Peyer's patch (tissue), 4 donors: Measurements from ENCODE around the gene DLL3. TPM values are rescaled to one million over a fixed set of nuclear protein-coding genes. Genes with fewer than 3 reads are reported as not detected.

Experiments
- DNase-seq, 3 donors: peaks; one replicate each; pipeline ENCODE4 v3.0.0-alpha.2; 2017 to 2019
- H3K27ac ChIP-seq, 4 donors: fragments of 200-600 bp; sonication (generic); one replicate each; pipeline ENCODE4 v1.5.1; 2016 to 2019
- H3K27me3 ChIP-seq, 2 donors: fragments of 200-600 bp; sonication (generic); one replicate each; pipeline ENCODE4 v1.5.1; 2019
- H3K36me3 ChIP-seq, 3 donors: fragments of 200-600 bp; sonication (generic); one replicate each; pipeline ENCODE4 v1.5.1; 2016 to 2019
- H3K4me1 ChIP-seq, 4 donors: fragments of 200-600 bp; sonication (generic); one replicate each; pipeline ENCODE4 v1.5.1; 2016 to 2019
- H3K4me3 ChIP-seq, 4 donors: fragments of 200-600 bp; sonication (generic); 1 replicate in 3 of 4; 2 replicates in 1 of 4; pipeline ENCODE4 v1.5.1; 2016 to 2019; ENCODE audit warnings: mild to moderate bottlenecking in 1 of 4
- H3K9me3 ChIP-seq, 4 donors: fragments of 200-600 bp; sonication (generic); one replicate each; pipeline ENCODE4 v1.5.1; 2016 to 2019; ENCODE audit warnings: mild to moderate bottlenecking in 1 of 4
- CTCF ChIP-seq, 6 experiments: fragments of 450-650 bp in 4 of 6; fragments of 200-600 bp in 2 of 6; sonication (generic) in 1 of 6; IDR thresholded peaks; one replicate each; pipeline ENCODE4 v1.5.1; 2017 to 2019; ENCODE audit warnings: antibody characterized with exemption in 6 of 6, mild to moderate bottlenecking in 3 of 6, moderate library complexity in 1 of 6
- POLR2A ChIP-seq, 2 donors: fragments of 450-650 bp; IDR thresholded peaks; one replicate each; pipeline ENCODE4 v1.5.1; 2017; ENCODE audit warnings: antibody characterized with exemption in 2 of 2, mild to moderate bottlenecking in 2 of 2, moderate library complexity in 2 of 2
- total RNA-seq, 4 donors: library from RNA; depleted of rRNA; stranded (reverse); fragments of >200 nt; gene quantifications; one replicate each; pipeline ENCODE4 v1.1.0, GENCODE V29; 2016

DLL3 gene
- total RNA-seq, 4 donors from 2014 or later: 0.47 to 0.67 TPM; not detected in 2

GRCh38 chr19:39467941-39468340, 30.8 kb upstream of the DLL3 start:
- peaks cover 0 to 100% (median 0%) of the 10 kb centered on the region in 3 donors for H3K36me3 ChIP-seq
- no peaks in the 10 kb centered on the region for H3K4me1 ChIP-seq
- H3K4me3 ChIP-seq: no peak overlapping the region
- H3K27ac ChIP-seq: no peak overlapping the region
- H3K9me3 ChIP-seq: no peaks in the 10 kb centered on the region
- H3K27me3 ChIP-seq: no peaks in the 10 kb centered on the region
- no peak for DNase-seq
- TF ChIP-seq CTCF (IDR thresholded peaks at IDR 0.05): no peak
- no peak for TF ChIP-seq POLR2A (IDR thresholded peaks at IDR 0.05)

GRCh38 chr19:39469036-39469435, 29.7 kb upstream of the DLL3 start:
- peaks cover 0 to 100% (median 0%) of the 10 kb centered on the region in 3 donors for H3K36me3 ChIP-seq
- no peaks in the 10 kb centered on the region for H3K9me3 ChIP-seq
- no peak for DNase-seq

GRCh38 chr19:39469567-39469966, 29.2 kb upstream of the DLL3 start:
- Histone ChIP-seq H3K27ac (no peak overlapping the region), H3K36me3 (peaks cover 0 to 100% (median 0%) of the 10 kb centered on the region in 3 donors), H3K27me3 (no peaks in the 10 kb centered on the region), H3K4me1 (no peaks in the 10 kb centered on the region), H3K9me3 (no peaks in the 10 kb centered on the region), H3K4me3 (no peak overlapping the region)
- TF ChIP-seq CTCF (IDR thresholded peaks at IDR 0.05) (no peak), POLR2A (IDR thresholded peaks at IDR 0.05) (no peak)
- no peak for DNase-seq

More at GRCh38 chr19:39469036-39469435, 29.7 kb upstream of the DLL3 start:
- no peak overlapping the region for H3K4me3 ChIP-seq
- no peaks in the 10 kb centered on the region for H3K4me1 ChIP-seq
- no peaks in the 10 kb centered on the region for H3K27me3 ChIP-seq
- TF ChIP-seq POLR2A (IDR thresholded peaks at IDR 0.05) (no peak), CTCF (IDR thresholded peaks at IDR 0.05) (no peak)
- no peak overlapping the region for H3K27ac ChIP-seq

GRCh38 chr19:39470724-39471339, 27.9 kb upstream of the DLL3 start:
- Histone ChIP-seq H3K4me3 (no peak overlapping the region), H3K27me3 (no peaks in the 10 kb centered on the region), H3K4me1 (no peaks in the 10 kb centered on the region), H3K27ac (no peak overlapping the region), H3K9me3 (no peaks in the 10 kb centered on the region), H3K36me3 (peaks cover 0 to 100% (median 0%) of the 10 kb centered on the region in 3 donors)
- TF ChIP-seq POLR2A (IDR thresholded peaks at IDR 0.05) (no peak), CTCF (IDR thresholded peaks at IDR 0.05) (no peak)
- no peak for DNase-seq

GRCh38 chr19:39471756-39472536, 26.8 kb upstream of the DLL3 start:
- no peak for DNase-seq
- no peaks in the 10 kb centered on the region for H3K27me3 ChIP-seq
- no peak overlapping the region for H3K27ac ChIP-seq
- H3K9me3 ChIP-seq: no peaks in the 10 kb centered on the region
- no peak for TF ChIP-seq CTCF (IDR thresholded peaks at IDR 0.05)
- TF ChIP-seq POLR2A (IDR thresholded peaks at IDR 0.05): no peak
- H3K4me1 ChIP-seq: no peaks in the 10 kb centered on the region
- no peak overlapping the region for H3K4me3 ChIP-seq
- peaks cover 0 to 97% (median 0%) of the 10 kb centered on the region in 3 donors for H3K36me3 ChIP-seq
